Astrocyte of the cerebellum (primary cell): Measurements from ENCODE around the gene RFXANK.
"Not testable (repeated sequence)": the region's sequence is repeated elsewhere in the genome, so short reads cannot be mapped to it uniquely, and the experiment has no call there.

Experiments
- DNase-seq: peaks from one replicate; pipeline ENCODE4 v3.0.0-alpha.2; 2011; ENCODE audit warnings: low read depth
- H3K4me3 ChIP-seq: 2 replicates; pipeline ENCODE4 v1.5.1; 2011; ENCODE audit warnings: mild to moderate bottlenecking, low read depth, low read length, moderate library complexity
- in situ Hi-C: cut with HindIII; loops from 2 replicates; pipeline ENCODE4 v1.10.0; 2017; ENCODE audit warnings: low sequenced_read_pairs
- TF ChIP-seq, protein P1 (sequence below): IDR thresholded peaks from 2 replicates; pipeline ENCODE4 v1.5.1; 2012; ENCODE audit warnings: low read length, low read depth, moderate library complexity, mild to moderate bottlenecking; ENCODE audit errors: missing control alignments

The RFXANK gene

DNA sequence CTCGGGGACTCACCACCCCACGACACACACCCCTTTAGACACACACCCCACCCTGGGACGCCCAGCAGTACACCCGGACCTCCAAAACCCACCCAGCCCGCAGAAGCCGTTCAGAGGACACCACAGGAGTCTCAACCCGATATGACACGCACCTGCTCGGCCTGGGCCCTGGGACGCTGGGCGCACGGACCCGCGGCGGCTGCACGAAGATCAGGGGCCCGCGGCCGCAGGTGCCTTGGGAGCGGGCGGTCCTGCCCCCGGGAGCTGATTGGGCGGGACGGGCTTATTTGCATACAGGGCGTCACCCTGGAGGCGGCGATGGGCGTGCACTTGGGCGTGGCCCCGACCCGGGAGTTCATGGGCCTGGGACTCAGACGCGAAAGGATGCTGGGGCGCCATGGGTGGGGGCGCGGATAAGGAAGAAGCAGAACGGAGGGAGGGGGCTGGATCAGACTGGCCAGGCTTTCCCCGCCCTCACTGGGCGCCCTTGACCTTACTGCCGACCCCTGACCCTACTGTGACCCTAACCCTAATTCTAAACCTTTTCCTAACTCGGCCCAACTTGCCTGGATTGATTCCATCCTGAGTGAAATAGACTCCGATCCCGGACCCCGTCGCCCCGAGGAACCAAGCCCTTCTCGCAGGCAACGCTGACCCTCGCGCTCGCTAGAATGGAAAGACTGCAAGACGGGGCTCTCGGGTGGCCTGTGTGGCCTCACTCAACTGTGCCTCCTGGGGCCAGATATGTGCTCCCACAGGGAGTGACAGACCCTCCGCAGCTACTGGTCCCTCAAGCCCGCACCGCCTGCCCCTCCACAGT is 21.8 kb upstream of the RFXANK start, which contains the start of gene MEF2B:
Gene MEF2B, minus strand, starts transcription at position 211 of the 820 bp plus-strand sequence. CDS start 19,528 bp downstream, outside the sequence.
- TF ChIP-seq, protein P1, sequence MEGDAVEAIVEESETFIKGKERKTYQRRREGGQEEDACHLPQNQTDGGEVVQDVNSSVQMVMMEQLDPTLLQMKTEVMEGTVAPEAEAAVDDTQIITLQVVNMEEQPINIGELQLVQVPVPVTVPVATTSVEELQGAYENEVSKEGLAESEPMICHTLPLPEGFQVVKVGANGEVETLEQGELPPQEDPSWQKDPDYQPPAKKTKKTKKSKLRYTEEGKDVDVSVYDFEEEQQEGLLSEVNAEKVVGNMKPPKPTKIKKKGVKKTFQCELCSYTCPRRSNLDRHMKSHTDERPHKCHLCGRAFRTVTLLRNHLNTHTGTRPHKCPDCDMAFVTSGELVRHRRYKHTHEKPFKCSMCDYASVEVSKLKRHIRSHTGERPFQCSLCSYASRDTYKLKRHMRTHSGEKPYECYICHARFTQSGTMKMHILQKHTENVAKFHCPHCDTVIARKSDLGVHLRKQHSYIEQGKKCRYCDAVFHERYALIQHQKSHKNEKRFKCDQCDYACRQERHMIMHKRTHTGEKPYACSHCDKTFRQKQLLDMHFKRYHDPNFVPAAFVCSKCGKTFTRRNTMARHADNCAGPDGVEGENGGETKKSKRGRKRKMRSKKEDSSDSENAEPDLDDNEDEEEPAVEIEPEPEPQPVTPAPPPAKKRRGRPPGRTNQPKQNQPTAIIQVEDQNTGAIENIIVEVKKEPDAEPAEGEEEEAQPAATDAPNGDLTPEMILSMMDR, result no peak
- in situ Hi-C loops, result no loop called here
- H3K4me3 ChIP-seq, result no peak within 1 kb of the TSS
- no peak for DNase-seq

DNA sequence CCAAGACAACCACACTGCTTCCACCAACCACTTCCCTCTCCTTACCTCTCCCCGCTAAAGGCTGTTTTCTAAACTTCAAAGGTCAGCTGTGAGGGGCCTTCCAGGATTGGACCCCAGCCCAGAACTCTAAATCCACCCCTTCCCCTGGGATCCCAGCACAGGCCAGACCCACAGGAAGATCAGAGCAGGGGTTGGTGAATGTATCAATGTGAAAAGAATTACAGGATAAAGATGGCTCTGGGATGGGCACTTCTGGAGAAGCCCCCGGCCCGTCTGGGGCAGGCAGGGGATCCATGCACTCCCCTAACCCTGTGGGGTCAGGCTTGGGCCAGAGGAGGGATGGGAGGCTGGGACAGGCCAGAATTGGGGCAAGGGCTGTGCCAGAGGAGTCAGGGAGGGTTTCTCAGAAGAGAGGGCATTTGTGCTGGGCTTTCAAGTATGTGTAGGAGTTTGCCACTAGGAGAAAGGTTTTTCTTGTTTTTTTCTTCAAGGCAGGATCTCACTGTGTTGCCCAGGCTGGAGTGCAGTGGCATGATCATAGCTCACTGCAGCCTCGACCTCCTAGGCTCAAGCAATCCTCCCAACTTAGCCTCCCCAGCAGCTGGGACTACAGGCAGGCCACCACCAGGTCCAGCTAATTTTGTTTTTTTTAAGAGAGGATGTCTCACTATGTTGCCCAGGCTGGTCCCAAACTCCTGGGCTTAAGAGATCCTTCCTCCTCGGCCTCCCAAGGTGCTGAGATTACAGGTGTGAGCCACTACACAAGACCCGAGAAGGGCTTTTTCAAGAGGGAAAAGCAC is 21.0 kb upstream of the RFXANK start:
- H3K4me3 ChIP-seq, result no peak overlapping the region
- DNase-seq, result no peak
- in situ Hi-C loops, result no loop called here
- TF ChIP-seq, protein P1, result no peak

DNA sequence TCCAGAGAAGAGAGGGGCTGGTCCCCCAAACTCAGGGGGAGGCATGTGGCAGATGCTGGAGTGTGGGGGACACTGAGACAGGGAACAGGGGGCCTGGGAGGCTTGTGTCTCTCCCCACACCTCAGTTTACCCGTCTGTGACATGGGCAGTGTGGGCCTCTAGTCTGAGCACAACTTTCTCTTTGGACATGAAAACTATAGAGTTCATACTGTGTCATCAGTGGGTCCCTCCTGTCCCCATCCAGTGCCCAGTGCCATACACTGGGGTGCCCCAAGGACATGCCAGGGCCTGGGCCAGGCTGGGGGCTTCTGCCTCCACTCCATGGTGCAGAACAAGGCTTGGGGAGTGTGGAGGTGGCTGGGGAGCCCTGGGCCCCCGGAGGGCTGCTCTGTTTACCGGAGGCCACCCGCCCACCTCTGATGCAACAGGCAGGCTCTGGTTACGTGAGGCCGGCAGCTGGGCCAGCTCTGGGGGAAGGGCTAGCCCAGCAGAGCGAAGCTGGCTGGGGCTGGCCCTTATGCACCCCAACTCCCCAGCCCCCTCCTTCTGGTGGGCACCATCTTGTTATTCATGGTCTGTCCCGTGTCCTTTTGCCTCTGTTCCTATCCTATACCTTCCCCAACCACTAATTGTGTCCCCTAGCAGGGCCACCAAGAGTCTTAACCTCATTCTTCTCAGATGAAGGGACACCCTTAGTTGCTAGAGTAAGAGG is 20.1 kb upstream of the RFXANK start:
- H3K4me3 ChIP-seq, result no peak overlapping the region
- in situ Hi-C loops, result no loop called here
- TF ChIP-seq, protein P1, result no peak
- DNase-seq, result no peak

DNA sequence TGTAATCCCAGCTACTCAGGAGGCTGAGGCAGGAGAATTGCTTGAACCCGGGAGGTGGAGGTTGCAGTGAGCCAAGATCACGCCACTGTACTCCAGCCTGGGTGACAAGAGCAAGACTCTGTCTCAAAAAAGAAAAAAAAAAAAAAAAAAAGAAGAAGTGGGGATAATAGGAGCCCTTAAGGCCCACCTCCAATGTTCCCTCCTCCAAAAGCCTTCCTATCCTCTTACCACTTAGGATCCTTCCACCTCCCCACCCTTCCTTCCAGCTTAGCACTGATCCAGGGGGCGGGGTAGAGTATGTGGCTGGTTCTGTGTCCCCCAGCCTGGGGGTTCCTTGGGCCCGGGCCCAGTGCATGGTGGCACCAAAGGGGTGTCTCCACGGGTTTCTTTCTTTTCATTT is 18.8 kb upstream of the RFXANK start:
- DNase-seq, in situ Hi-C loops, H3K4me3 ChIP-seq: not testable (repeated sequence)

DNA sequence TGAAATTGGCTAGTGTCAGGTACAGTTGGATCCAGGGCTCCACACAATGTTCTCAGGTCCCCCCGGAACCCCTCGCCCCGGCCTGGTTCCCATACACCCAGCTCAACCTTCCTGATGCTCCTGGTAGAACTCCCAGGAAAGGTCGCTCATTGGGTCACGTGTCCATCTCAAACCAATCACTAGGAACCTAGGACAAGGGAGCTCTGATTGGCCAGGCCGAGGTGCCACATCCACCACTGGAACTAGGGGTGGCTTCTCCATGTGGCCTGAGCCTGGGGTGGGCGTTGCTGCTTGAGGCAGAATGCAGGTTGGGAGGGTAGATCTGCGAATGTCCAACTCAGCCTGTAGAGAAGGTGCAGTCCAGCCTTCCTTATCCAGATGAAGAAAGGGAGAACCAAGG is 15.1 kb upstream of the RFXANK start:
- TF ChIP-seq, protein P1, result no peak
- DNase-seq, result no peak
- in situ Hi-C loops, result no loop called here
- no peak overlapping the region for H3K4me3 ChIP-seq

DNA sequence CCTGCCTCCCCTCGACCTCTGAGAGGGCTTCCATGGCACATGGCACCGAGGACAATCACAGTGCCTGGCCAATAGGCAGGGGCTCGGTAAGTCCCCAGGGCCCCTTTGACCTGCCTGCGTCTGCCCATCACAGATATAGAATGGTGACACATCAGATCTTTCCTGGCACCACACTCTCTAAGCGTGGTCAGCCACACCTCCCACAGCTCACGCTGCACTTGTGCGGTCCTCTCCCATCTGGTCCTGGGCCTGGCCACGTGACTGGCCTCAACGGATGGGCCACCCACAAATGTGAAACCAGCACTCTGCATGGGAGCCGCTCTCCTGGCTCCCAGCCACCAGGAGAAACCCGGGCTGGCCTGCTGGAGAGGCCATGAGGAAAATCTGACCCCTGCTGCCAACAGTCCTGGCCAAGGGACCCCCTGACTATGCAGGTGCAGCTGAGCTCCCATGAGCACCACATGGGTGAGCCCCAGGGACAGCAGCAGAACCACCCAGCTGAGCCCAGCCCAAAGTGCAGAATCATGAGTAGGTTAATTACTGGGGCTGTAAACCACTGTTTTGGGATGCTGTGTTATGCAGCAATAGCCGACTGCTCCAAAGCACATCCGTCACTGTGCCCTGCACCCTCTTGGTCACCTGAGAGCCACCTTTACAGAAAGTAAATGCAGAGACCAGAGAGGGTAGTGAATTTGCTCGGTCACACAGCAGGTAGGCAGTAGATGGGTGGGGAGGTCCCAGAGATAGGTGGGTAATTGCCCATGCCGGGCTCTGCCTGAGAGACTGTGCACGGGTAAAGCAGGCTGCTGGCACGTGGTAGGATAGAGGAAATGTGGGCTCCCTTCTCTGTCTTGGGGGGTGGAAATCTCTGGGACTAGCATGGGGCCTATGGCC is 12.3 kb upstream of the RFXANK start:
- in situ Hi-C loops, result no loop called here
- TF ChIP-seq, protein P1, result no peak
- no peak for DNase-seq
- no peak overlapping the region for H3K4me3 ChIP-seq
